LoVo (cell line): Measurements from ENCODE around the gene DSG2.
A peak's percentile ranks its signal among the peaks of the same experiment; 100 is the strongest.

Source experiments
- DNase-seq: peaks from one replicate; pipeline ENCODE4 v3.0.0-alpha.2; 2016; ENCODE audit warnings: low spot score

DSG2 gene

DNA sequence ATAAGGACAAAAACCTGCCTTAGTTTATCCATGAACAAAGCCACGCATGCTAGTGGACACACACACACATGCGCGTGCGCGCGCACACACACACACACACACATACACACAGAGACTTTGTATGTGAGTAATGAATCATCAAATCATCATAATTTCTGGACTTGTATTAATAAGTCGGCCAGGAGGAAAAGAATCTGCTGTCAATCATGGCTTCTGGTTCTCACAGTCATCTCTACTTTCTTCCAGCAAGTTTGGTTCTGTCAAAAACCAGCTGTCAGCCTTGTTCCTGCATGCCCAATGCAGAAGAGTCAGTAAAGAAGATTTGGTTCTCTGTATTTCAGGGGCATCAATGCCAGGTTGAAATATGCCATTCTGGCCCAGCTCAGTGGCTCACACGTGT lies 92.6 kb downstream of the DSG2 start:
- no peak for DNase-seq

DNA sequence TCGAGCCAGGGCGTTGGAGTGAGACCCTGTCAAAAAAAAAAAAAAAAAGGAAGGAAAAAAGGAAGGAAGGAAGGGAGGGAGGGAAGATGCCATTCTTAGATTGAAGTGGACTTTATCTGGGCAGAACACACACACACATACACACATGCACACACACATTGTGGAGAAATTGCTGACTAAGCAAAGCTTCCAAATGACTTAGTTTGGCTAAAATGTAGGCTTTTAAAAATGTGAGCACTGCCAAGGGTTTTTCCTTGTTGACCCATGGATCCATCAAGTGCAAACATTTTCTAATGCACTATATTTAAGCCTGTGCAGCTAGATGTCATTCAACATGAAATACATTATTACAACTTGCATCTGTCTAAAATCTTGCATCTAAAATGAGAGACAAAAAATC lies 93.1 kb downstream of the DSG2 start:
- no peak for DNase-seq

DNA sequence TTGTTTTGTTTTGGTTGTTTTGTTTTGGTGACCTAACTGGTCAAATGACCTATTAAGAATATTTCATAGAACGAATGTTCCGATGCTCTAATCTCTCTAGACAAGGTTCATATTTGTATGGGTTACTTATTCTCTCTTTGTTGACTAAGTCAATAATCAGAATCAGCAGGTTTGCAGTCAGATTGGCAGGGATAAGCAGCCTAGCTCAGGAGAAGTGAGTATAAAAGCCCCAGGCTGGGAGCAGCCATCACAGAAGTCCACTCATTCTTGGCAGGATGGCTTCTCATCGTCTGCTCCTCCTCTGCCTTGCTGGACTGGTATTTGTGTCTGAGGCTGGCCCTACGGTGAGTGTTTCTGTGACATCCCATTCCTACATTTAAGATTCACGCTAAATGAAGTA lies 93.7 kb downstream of the DSG2 start, which contains the start of gene TTR:
TTR (plus strand) TSS at position 250 of the 400 bp plus-strand sequence; CDS start at position 276, 26 bp downstream.
- DNase-seq, result no peak

DNA sequence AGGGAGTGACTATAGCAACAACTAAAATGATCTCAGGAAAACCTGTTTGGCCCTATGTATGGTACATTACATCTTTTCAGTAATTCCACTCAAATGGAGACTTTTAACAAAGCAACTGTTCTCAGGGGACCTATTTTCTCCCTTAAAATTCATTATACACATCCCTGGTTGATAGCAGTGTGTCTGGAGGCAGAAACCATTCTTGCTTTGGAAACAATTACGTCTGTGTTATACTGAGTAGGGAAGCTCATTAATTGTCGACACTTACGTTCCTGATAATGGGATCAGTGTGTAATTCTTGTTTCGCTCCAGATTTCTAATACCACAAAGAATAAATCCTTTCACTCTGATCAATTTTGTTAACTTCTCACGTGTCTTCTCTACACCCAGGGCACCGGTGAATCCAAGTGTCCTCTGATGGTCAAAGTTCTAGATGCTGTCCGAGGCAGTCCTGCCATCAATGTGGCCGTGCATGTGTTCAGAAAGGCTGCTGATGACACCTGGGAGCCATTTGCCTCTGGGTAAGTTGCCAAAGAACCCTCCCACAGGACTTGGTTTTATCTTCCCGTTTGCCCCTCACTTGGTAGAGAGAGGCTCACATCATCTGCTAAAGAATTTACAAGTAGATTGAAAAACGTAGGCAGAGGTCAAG lies 94.7 kb downstream of the DSG2 start:
- DNase-seq, result no peak

- no peak for DNase-seq
These were observed 97.3 kb downstream of the DSG2 start for GRCh38 chr18:31595121-31595771.

GRCh38 chr18:31596081-31596872 lies 98.3 kb downstream of the DSG2 start:
- DNase-seq, result peak; percentile 8

DNA sequence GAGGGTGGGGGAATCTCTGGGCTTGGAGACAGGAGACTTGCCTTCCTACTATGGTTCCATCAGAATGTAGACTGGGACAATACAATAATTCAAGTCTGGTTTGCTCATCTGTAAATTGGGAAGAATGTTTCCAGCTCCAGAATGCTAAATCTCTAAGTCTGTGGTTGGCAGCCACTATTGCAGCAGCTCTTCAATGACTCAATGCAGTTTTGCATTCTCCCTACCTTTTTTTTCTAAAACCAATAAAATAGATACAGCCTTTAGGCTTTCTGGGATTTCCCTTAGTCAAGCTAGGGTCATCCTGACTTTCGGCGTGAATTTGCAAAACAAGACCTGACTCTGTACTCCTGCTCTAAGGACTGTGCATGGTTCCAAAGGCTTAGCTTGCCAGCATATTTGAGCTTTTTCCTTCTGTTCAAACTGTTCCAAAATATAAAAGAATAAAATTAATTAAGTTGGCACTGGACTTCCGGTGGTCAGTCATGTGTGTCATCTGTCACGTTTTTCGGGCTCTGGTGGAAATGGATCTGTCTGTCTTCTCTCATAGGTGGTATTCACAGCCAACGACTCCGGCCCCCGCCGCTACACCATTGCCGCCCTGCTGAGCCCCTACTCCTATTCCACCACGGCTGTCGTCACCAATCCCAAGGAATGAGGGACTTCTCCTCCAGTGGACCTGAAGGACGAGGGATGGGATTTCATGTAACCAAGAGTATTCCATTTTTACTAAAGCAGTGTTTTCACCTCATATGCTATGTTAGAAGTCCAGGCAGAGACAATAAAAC lies 100.2 kb downstream of the DSG2 start:
- no peak for DNase-seq
